PC-9 (cell line): Measurements from ENCODE around the gene GBA3. TPM values are rescaled to one million over a fixed set of nuclear protein-coding genes. Genes with fewer than 3 reads are reported as not detected.

Experiments used
- BruUV-seq: library from RNA; stranded (reverse); fragments of 400-500 nt; replicated peaks from 2 replicates; lab custom pipeline; 2021; lab: Mats Ljungman, UMichigan
- CTCF ChIA-PET: fragments of 300-600 bp; sonication (Branson Sonifier 250); formaldehyde crosslinking; loops from one replicate; lab custom pipeline; 2022; ENCODE audit warnings: antibody characterized with exemption; lab: Charles Lee
- POLR2A ChIA-PET: fragments of 300-600 bp; sonication (Branson Sonifier 250); formaldehyde crosslinking; loops from one replicate; lab custom pipeline; 2022; ENCODE audit warnings: antibody characterized with exemption; ENCODE audit not compliant: unreplicated experiment; lab: Charles Lee
- DNase-seq, 2 experiments: peaks; one replicate each; pipeline versions ENCODE4 v3.0.0 to v3.0.0-alpha.2; 2015 to 2022; ENCODE audit warnings: mixed read lengths in 1 of 2
- H2AFZ ChIP-seq: fragments of 200-600 bp; sonication (generic); 2 replicates; pipeline ENCODE4 v1.8.1; 2017; ENCODE audit warnings: antibody characterized with exemption
- H3F3A ChIP-seq: fragments of 200-600 bp; sonication (generic); 2 replicates; pipeline ENCODE4 v1.8.1; 2017; ENCODE audit warnings: antibody characterized with exemption, mild to moderate bottlenecking, low read depth; ENCODE audit not compliant: insufficient read depth
- H3K27ac ChIP-seq: fragments of 200-600 bp; sonication (generic); 2 replicates; pipeline ENCODE4 v1.6.1; 2016; ENCODE audit warnings: mixed run types
- H3K27me3 ChIP-seq: fragments of 200-600 bp; sonication (generic); 2 replicates; pipeline ENCODE4 v1.6.1; 2016; ENCODE audit warnings: low read depth, mixed run types; ENCODE audit not compliant: insufficient read depth
- H3K36me3 ChIP-seq: fragments of 200-600 bp; sonication (generic); 2 replicates; pipeline ENCODE4 v1.6.1; 2016; ENCODE audit warnings: low read depth, mixed run types
- H3K4me1 ChIP-seq: fragments of 200-600 bp; sonication (generic); replicated peaks from 2 replicates; pipeline ENCODE4 v1.6.1; 2016; ENCODE audit warnings: mixed run types; ENCODE audit not compliant: insufficient read depth
- H3K4me2 ChIP-seq: fragments of 200-600 bp; sonication (generic); 2 replicates; pipeline ENCODE4 v1.6.1; 2017; ENCODE audit warnings: mixed run types
- H3K4me3 ChIP-seq: fragments of 200-600 bp; sonication (generic); 2 replicates; pipeline ENCODE4 v1.6.1; 2016; ENCODE audit warnings: mixed run types
- H3K79me2 ChIP-seq: fragments of 200-600 bp; sonication (generic); 2 replicates; pipeline ENCODE4 v1.6.1; 2017; ENCODE audit warnings: low read depth, mixed run types
- H3K9me2 ChIP-seq: fragments of 200-600 bp; sonication (generic); 2 replicates; pipeline ENCODE4 v1.8.1; 2017; ENCODE audit warnings: mild to moderate bottlenecking; ENCODE audit not compliant: insufficient read depth
- H3K9me3 ChIP-seq: fragments of 200-600 bp; sonication (generic); 2 replicates; pipeline ENCODE4 v1.8.1; 2016; ENCODE audit warnings: low read depth; ENCODE audit not compliant: insufficient read depth
- H4K20me1 ChIP-seq: fragments of 200-600 bp; sonication (generic); 2 replicates; pipeline ENCODE4 v1.8.1; 2017; ENCODE audit not compliant: insufficient read depth
- EZH2 ChIP-seq: fragments of 200-600 bp; sonication (generic); IDR thresholded peaks from 2 replicates; pipeline ENCODE4 v1.8.0; 2017; ENCODE audit warnings: antibody characterized with exemption, low read depth
- intact Hi-C: fragments of 100-400 bp; cut with micrococcal nuclease; formaldehyde crosslinking; loops from one replicate; pipeline ENCODE4 v1.10.0; 2022; ENCODE audit not compliant: unreplicated experiment
- total RNA-seq: library from RNA; stranded (reverse); gene quantifications from 2 replicates; pipeline ENCODE4 v1.2.3, GENCODE V29; 2021
- TF ChIP-seq, protein P1 (sequence below): fragments of 200-600 bp; sonication (generic); conservative IDR thresholded peaks from 2 replicates; pipeline ENCODE4 v1.6.1; 2017; ENCODE audit warnings: mixed run types, antibody characterized with exemption, mild to moderate bottlenecking, moderate library complexity

GBA3 gene
- total RNA-seq, 1 experiment from 2014 or later, result not detected

DNA sequence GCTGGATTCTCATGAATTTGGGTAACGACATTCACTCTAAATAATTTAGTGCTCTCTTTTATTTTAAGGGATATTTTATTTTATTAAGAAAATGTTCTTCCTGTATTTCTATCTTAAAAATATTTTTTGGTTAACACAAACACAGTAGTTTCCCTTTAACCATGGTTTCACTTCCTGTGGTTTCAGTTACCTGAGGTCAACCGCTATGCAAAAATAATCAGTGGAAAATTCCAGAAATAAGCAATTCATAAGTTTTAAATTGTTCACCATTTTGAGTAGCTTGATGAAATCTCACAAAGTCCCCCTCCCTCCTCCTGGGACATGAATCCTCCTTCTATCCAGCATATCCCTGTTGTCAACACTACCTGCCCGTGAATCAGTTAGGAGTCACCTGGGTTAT is 71.4 kb downstream of the GBA3 start:
- H2AFZ ChIP-seq, result no peak overlapping the region
- no peaks in the 10 kb centered on the region for H3K4me1 ChIP-seq
- intact Hi-C loops, result no loop called here

DNA sequence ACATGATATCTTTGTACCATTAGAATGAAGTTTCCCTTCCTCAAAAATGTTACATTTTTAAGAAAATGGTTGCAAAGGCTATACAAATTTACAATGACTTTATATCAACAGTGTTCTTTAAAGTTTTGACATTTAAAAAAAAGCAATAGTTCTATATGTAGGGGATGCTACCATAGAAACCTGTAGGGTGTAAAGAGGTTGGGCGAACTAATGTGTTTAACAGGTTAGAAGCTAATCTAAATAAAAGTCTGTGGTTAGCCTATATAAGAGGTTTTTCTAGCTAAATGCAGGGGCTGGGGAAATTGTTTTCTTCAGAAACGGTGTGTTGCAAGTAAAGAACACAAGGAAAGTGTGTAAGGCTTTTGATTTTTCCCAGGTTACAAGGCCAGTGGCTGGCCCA is 73.3 kb downstream of the GBA3 start:
- H3K9me3 ChIP-seq, result no peaks in the 10 kb centered on the region
- POLR2A ChIA-PET, result no interaction called here
- H3K4me3 ChIP-seq, result no peak overlapping the region

More for the DNA sequence above, 71.4 kb downstream of the GBA3 start:
- H3K27me3 ChIP-seq, result no peaks in the 10 kb centered on the region
- no peaks in the 10 kb centered on the region for H3K9me3 ChIP-seq
- ChIA-PET POLR2A (no interaction called here), CTCF (no interaction called here)
- H3K9me2 ChIP-seq, result no peaks in the 10 kb centered on the region
- no peak overlapping the region for H3K4me2 ChIP-seq
- H3K36me3 ChIP-seq, result no peaks in the 10 kb centered on the region
- TF ChIP-seq EZH2, result no peak
- TF ChIP-seq, protein P1, sequence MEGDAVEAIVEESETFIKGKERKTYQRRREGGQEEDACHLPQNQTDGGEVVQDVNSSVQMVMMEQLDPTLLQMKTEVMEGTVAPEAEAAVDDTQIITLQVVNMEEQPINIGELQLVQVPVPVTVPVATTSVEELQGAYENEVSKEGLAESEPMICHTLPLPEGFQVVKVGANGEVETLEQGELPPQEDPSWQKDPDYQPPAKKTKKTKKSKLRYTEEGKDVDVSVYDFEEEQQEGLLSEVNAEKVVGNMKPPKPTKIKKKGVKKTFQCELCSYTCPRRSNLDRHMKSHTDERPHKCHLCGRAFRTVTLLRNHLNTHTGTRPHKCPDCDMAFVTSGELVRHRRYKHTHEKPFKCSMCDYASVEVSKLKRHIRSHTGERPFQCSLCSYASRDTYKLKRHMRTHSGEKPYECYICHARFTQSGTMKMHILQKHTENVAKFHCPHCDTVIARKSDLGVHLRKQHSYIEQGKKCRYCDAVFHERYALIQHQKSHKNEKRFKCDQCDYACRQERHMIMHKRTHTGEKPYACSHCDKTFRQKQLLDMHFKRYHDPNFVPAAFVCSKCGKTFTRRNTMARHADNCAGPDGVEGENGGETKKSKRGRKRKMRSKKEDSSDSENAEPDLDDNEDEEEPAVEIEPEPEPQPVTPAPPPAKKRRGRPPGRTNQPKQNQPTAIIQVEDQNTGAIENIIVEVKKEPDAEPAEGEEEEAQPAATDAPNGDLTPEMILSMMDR, result no peak
- H4K20me1 ChIP-seq, result no peaks in the 10 kb centered on the region
- no peaks in the 10 kb centered on the region for H3K79me2 ChIP-seq
- BruUV-seq, result no TSS peak
- H3K27ac ChIP-seq, result no peak overlapping the region
- no peak overlapping the region for H3K4me3 ChIP-seq
- DNase-seq, result no peak
- no peaks in the 10 kb centered on the region for H3F3A ChIP-seq

DNA sequence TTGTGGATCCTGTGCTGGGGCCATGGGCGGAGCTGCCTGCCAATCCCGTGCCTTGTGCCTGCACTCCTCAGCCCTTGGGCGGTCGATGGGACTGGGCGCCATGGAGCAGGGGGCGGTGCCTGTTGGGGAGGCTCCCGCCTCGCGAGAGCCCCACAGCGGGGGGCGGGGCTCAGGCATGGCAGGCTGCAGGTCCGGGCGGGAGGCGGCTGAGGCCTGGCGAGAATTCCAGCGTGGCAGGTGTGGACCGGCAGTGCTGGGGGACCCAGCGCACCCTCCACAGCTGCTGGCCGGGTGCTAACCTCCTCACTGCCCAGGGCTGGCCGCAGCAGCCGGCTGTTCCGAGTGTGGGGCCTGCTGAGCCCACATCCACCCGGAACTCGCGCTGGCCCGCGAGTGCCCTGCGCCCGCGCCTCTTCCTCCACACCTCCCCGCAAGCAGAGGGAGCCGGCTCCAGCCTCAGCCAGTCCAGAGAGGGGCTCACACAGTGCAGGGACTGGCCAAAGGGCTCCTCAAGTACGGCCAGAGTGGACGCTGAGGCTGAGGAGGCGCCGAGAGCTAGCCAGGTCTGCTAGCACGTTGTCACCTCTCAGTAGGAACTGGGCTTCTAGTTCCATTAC is 85.9 kb downstream of the GBA3 start:
- TF ChIP-seq, protein P1, result no peak
- no peak for TF ChIP-seq EZH2
- BruUV-seq, result no TSS peak
- intact Hi-C loops, result no loop called here
- H4K20me1 ChIP-seq, result no peaks in the 10 kb centered on the region
- CTCF ChIA-PET, result no interaction called here
- H3K4me3 ChIP-seq, result no peak overlapping the region
- H3K9me3 ChIP-seq, result no peaks in the 10 kb centered on the region
- DNase-seq, result no peak
- POLR2A ChIA-PET, result no interaction called here
- H3K27ac ChIP-seq, result no peak overlapping the region
- H3K9me2 ChIP-seq, result no peaks in the 10 kb centered on the region
- H3F3A ChIP-seq, result no peaks in the 10 kb centered on the region
- H3K27me3 ChIP-seq, result no peaks in the 10 kb centered on the region
- H2AFZ ChIP-seq, result no peak overlapping the region
- H3K36me3 ChIP-seq, result no peaks in the 10 kb centered on the region
- no peaks in the 10 kb centered on the region for H3K79me2 ChIP-seq
- no peaks in the 10 kb centered on the region for H3K4me1 ChIP-seq
- H3K4me2 ChIP-seq, result no peak overlapping the region

More for the DNA sequence above, 73.3 kb downstream of the GBA3 start:
- H3K4me2 ChIP-seq, result no peak overlapping the region
- H3F3A ChIP-seq, result no peaks in the 10 kb centered on the region
- no peak for DNase-seq
- H3K27ac ChIP-seq, result no peak overlapping the region
- no peaks in the 10 kb centered on the region for H3K79me2 ChIP-seq
- no TSS peak for BruUV-seq
- intact Hi-C loops, result no loop called here
- H4K20me1 ChIP-seq, result no peaks in the 10 kb centered on the region
- H3K36me3 ChIP-seq, result no peaks in the 10 kb centered on the region
- no peaks in the 10 kb centered on the region for H3K9me2 ChIP-seq
- H3K4me1 ChIP-seq, result no peaks in the 10 kb centered on the region
- TF ChIP-seq, protein P1, result no peak
- TF ChIP-seq EZH2, result no peak
- H2AFZ ChIP-seq, result no peak overlapping the region
- no peaks in the 10 kb centered on the region for H3K27me3 ChIP-seq
- CTCF ChIA-PET, result no interaction called here
